GM12892 (cell line): ENCODE measurements around the gene KPTN.

Experiments used
- POLR2A ChIP-seq: IDR thresholded peaks from 2 replicates; pipeline ENCODE4 v1.6.1; 2011; ENCODE audit warnings: low read depth, low read length, control low read depth
- TAF1 ChIP-seq: IDR thresholded peaks from 2 replicates; pipeline ENCODE4 v1.6.1; 2011; ENCODE audit warnings: low read depth, mild to moderate bottlenecking, control low read depth, low read length, borderline replicate concordance

DNA sequence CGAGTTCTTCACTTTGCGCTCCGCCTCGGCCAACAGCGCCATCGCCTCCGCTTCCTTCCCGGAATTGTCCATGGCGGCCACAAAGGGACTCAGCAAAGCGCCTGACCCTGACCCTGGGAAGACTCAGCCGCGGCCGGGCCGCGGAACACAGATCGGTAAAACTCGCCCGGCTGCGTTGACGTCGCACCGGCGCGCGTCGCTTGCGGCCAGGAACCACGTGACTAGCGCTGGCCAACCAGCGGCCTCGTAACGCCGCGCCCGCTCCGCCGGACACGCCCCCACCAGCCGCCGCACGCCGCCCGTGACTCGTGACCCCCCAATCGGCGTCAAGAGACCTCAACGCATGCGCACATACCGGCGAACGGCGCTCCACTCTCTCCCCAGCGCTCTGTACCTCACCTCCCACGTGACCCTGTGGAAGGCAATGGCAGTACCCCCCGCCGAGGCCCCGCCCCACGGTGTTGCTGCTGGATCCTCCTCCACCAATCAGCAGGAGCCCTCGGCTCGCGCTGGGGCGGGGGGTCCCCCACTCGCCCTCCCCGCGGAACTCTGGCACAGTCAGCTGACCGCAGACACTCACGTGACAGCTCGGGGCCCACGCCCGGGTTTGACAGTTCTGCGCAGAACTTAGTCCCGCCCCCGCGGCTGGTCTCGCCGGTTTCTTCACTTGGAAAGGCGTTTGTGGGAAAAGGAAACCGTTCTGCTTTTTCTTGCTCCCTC, 31.0 kb upstream of the KPTN start, which contains the start of gene NAPA:
- TF ChIP-seq POLR2A, result peak; percentile 89
- TF ChIP-seq TAF1, result peak; percentile 65; the same call in 1 of the 2 replicates
